Esophagus squamous epithelium (tissue), 5 donors: Measurements from ENCODE around the gene ZFC3H1. TPM values are rescaled to one million over a fixed set of nuclear protein-coding genes. Genes with fewer than 3 reads are reported as not detected.

ENCODE experiments used
- DNase-seq: peaks from one replicate; lab custom pipeline; 2025; lab: John Stamatoyannopoulos, UW
- H3K27ac ChIP-seq, 4 donors: fragments of 200-600 bp; sonication (generic); one replicate each; pipeline ENCODE4 v1.5.1; 2016 to 2019; ENCODE audit warnings: mild to moderate bottlenecking in 1 of 4
- H3K27me3 ChIP-seq, 4 donors: fragments of 200-600 bp; sonication (generic); 1 replicate in 3 of 4; 2 replicates in 1 of 4; pipeline versions ENCODE4 v1.5.1 to v1.6.0; 2017 to 2021; ENCODE audit warnings: antibody characterized with exemption in 1 of 4
- H3K36me3 ChIP-seq, 3 donors: fragments of 200-600 bp; sonication (generic); one replicate each; pipeline ENCODE4 v1.5.1; 2016 to 2019
- H3K4me1 ChIP-seq, 3 donors: fragments of 200-600 bp; sonication (generic); one replicate each; pipeline ENCODE4 v1.5.1; 2017 to 2019
- H3K4me3 ChIP-seq, 4 donors: fragments of 200-600 bp; sonication (generic); 1 replicate in 3 of 4; 2 replicates in 1 of 4; pipeline ENCODE4 v1.5.1; 2016 to 2019; ENCODE audit warnings: mild to moderate bottlenecking in 2 of 4, moderate library complexity in 1 of 4
- H3K9me3 ChIP-seq, 3 donors: fragments of 200-600 bp; sonication (generic); one replicate each; pipeline ENCODE4 v1.5.1; 2016 to 2019
- CTCF ChIP-seq, 6 experiments: fragments of 450-650 bp in 4 of 6; fragments of 200-600 bp in 2 of 6; sonication (generic) in 2 of 6; IDR thresholded peaks; one replicate each; pipeline ENCODE4 v1.5.1; 2016 to 2019; ENCODE audit warnings: antibody characterized with exemption in 6 of 6, mild to moderate bottlenecking in 4 of 6, moderate library complexity in 4 of 6
- POLR2A ChIP-seq, 4 donors: fragments of 450-650 bp; IDR thresholded peaks; one replicate each; pipeline ENCODE4 v1.6.1; 2017; ENCODE audit warnings: antibody characterized with exemption in 4 of 4, mild to moderate bottlenecking in 4 of 4, moderate library complexity in 3 of 4
- WGBS, 2 donors: methylation state at CpG; one replicate each; pipeline ENCODE4 v1.1.5; 2018; 5-methylcytosine and 5-hydroxymethylcytosine counted together
- intact Hi-C: fragments of 100-400 bp; cut with DNase I; formaldehyde crosslinking; loops from one replicate; pipeline ENCODE4 v1.15.0; 2022
- total RNA-seq, 4 donors: library from RNA; depleted of rRNA; stranded (reverse); fragments of >200 nt; gene quantifications; one replicate each; pipeline ENCODE4 v1.1.0, GENCODE V29; 2016
- donor health status: DM: yes; HTN: yes; CAD: no.

The ZFC3H1 gene
- total RNA-seq, 4 donors from 2014 or later: 17.7 to 60.8 (median 52.2) TPM

GRCh38 chr12:71602761-71603577, 60.7 kb downstream of the ZFC3H1 start:
- 73 to 84% methylated on average over 10 of the region's 10 CpGs for WGBS, 2 donors
- Histone ChIP-seq H3K4me3 (no peak overlapping the region), H3K27ac (no peak overlapping the region), H3K27me3 (no peaks in the 10 kb centered on the region), H3K9me3 (no peaks in the 10 kb centered on the region), H3K36me3 (peaks cover 0 to 26% (median 0%) of the 10 kb centered on the region in 3 donors), H3K4me1 (no peaks in the 10 kb centered on the region)
- TF ChIP-seq POLR2A (IDR thresholded peaks at IDR 0.05) (no peak), CTCF (IDR thresholded peaks at IDR 0.05) (no peak)
- intact Hi-C loops: no loop called here
- DNase-seq: no peak

- Histone ChIP-seq H3K4me1 (no peaks in the 10 kb centered on the region), H3K27me3 (no peaks in the 10 kb centered on the region), H3K36me3 (peaks cover 0 to 12% (median 0%) of the 10 kb centered on the region in 3 donors), H3K9me3 (no peaks in the 10 kb centered on the region), H3K4me3 (no peak overlapping the region), H3K27ac (no peak overlapping the region)
- intact Hi-C loops: no loop called here
- no peak for DNase-seq
- no peak for TF ChIP-seq POLR2A (IDR thresholded peaks at IDR 0.05)
- no peak for TF ChIP-seq CTCF (IDR thresholded peaks at IDR 0.05)
These were observed 62.1 kb downstream of the ZFC3H1 start for GRCh38 chr12:71601546-71601945.

- TF ChIP-seq POLR2A (IDR thresholded peaks at IDR 0.05) (no peak), CTCF (IDR thresholded peaks at IDR 0.05) (no peak)
- DNase-seq: no peak
- H3K36me3 ChIP-seq: no peaks in the 10 kb centered on the region
- no peak overlapping the region for H3K27ac ChIP-seq
- H3K27me3 ChIP-seq: peaks cover 0 to 7% (median 0%) of the 10 kb centered on the region in 4 donors
- H3K4me1 ChIP-seq: no peaks in the 10 kb centered on the region
- no peak overlapping the region for H3K4me3 ChIP-seq
- intact Hi-C loops: no loop called here
- H3K9me3 ChIP-seq: no peaks in the 10 kb centered on the region
These were observed 64.4 kb downstream of the ZFC3H1 start for GRCh38 chr12:71599210-71599609.

GRCh38 chr12:71594214-71594948, 69.3 kb downstream of the ZFC3H1 start:
- 62 to 68% methylated on average over 5 of the region's 5 CpGs for WGBS, 2 donors
- Histone ChIP-seq H3K27me3 (peaks cover 0 to 37% (median 0%) of the 10 kb centered on the region in 4 donors), H3K4me1 (no peaks in the 10 kb centered on the region), H3K9me3 (no peaks in the 10 kb centered on the region), H3K36me3 (no peaks in the 10 kb centered on the region), H3K27ac (no peak overlapping the region), H3K4me3 (no peak overlapping the region)
- intact Hi-C loops: no loop called here
- DNase-seq: no peak
- TF ChIP-seq POLR2A (IDR thresholded peaks at IDR 0.05) (no peak), CTCF (IDR thresholded peaks at IDR 0.05) (no peak)

GRCh38 chr12:71592841-71593240, 70.8 kb downstream of the ZFC3H1 start:
- Histone ChIP-seq H3K27ac (no peak overlapping the region), H3K9me3 (no peaks in the 10 kb centered on the region), H3K36me3 (no peaks in the 10 kb centered on the region), H3K4me1 (no peaks in the 10 kb centered on the region), H3K27me3 (peaks cover 0 to 37% (median 0%) of the 10 kb centered on the region in 4 donors), H3K4me3 (no peak overlapping the region)
- intact Hi-C loops: no loop called here
- no peak for DNase-seq
- no peak for TF ChIP-seq CTCF (IDR thresholded peaks at IDR 0.05)
- no peak for TF ChIP-seq POLR2A (IDR thresholded peaks at IDR 0.05)
- 38 to 45% methylated on average over 3 of the region's 3 CpGs for whole genome bisulfite sequencing, 2 donors
